Activated T-cell treated with anti-CD3 and anti-CD28 coated beads, Interleukin-2, amount 50 U/mL, for 72 hours (primary cell): ENCODE measurements around the gene ABLIM1. TPM values are rescaled to one million over a fixed set of nuclear protein-coding genes. Genes with fewer than 3 reads are reported as not detected.

Experiments
- ATAC-seq, 2 donors: fragments of 150-1000 bp; cut with Tn5 transposase; replicated peaks in 1 of 2; 2 replicates each; pipeline ENCODE4 v1.10.0; 2021; ENCODE audit warnings: moderate library complexity in 2 of 2, mild to moderate bottlenecking in 1 of 2
- DNase-seq, 2 donors: peaks; one replicate each; pipeline ENCODE4 v3.0.0; 2021 to 2022; ENCODE audit warnings: mixed read lengths in 1 of 2
- H3K27ac Mint-ChIP-seq: one replicate; pipeline ENCODE4 v1.8.0; 2022; ENCODE audit warnings: mild to moderate bottlenecking, moderate library complexity, mixed read lengths
- H3K27me3 Mint-ChIP-seq: one replicate; pipeline ENCODE4 v1.8.0; 2022; ENCODE audit warnings: low read depth, mixed read lengths
- H3K36me3 Mint-ChIP-seq, 2 donors: one replicate each; pipeline ENCODE4 v1.8.0; 2022; ENCODE audit warnings: mixed read lengths in 2 of 2, mild to moderate bottlenecking in 1 of 2; ENCODE audit not compliant: insufficient read depth in 2 of 2
- H3K4me1 Mint-ChIP-seq: one replicate; pipeline ENCODE4 v1.8.0; 2022; ENCODE audit warnings: low read depth, mixed read lengths
- H3K4me3 Mint-ChIP-seq, 2 donors: one replicate each; pipeline ENCODE4 v1.8.0; 2022; ENCODE audit warnings: mild to moderate bottlenecking in 2 of 2, mixed read lengths in 2 of 2, moderate library complexity in 2 of 2
- H3K9me3 Mint-ChIP-seq, 2 donors: one replicate each; pipeline ENCODE4 v1.8.0; 2022; ENCODE audit warnings: mixed read lengths in 2 of 2
- total RNA-seq, 2 donors: library from RNA; stranded (reverse); gene quantifications; one replicate each; pipeline ENCODE4 v1.2.3, GENCODE V29; 2022

Gene ABLIM1
- total RNA-seq, 2 donors from 2014 or later = 186 to 219 TPM

DNA sequence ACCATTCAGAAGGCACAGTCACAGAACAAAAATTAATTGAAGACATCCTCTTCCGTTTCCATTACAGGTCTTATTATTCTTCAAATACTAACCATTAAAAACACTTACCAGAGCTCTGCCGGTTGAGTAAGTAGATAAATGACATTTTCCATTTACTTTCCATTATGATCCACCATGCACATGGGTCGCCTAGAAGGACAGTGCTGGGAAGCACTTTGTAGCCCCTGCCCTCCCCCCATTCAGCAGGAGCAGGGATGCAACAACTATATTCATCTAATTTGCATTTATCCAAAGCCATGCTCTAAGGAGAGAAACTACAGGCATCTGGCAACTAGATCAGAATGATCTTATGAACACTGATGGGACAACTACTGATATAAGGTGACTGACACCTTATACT is 177.0 kb downstream of the ABLIM1 start:
- H3K27me3 Mint-ChIP-seq = no peaks in the 10 kb centered on the region
- no peak for ATAC-seq
- peaks cover 13 to 27% of the 10 kb centered on the region in 2 donors for H3K36me3 Mint-ChIP-seq
- H3K4me3 Mint-ChIP-seq = peak overlapping the region in 1 of 2 donors; percentile 15
- H3K9me3 Mint-ChIP-seq = no peaks in the 10 kb centered on the region
- H3K27ac Mint-ChIP-seq = peak overlapping the region; percentile 25
- H3K4me1 Mint-ChIP-seq = peaks cover 45% of the 10 kb centered on the region
- no peak for DNase-seq

DNA sequence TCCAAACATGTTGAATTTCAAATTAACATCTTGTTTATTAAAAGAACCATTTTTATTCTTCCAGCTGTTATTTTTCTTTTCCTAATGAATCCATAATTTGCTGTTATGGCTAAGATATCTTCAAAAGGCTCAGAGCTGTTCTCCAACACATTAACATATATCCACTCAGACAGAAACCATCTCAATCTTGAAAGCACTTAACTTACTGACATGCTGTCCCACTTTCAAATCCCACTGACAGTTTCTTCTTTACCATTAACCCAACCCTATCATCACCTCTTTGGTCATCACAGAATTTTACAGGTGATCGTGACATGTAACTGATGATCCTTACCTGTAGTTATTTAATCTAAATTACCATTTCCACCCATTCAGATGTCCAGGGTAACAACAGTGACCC is 178.2 kb downstream of the ABLIM1 start:
- Mint-ChIP-seq H3K27ac (peak overlapping the region; percentile 25), H3K4me3 (peak overlapping the region in 1 of 2 donors; percentile 15), H3K36me3 (peaks cover 6 to 19% of the 10 kb centered on the region in 2 donors), H3K27me3 (no peaks in the 10 kb centered on the region), H3K4me1 (peaks cover 53% of the 10 kb centered on the region), H3K9me3 (no peaks in the 10 kb centered on the region)
- DNase-seq (no peak), ATAC-seq (no peak)

DNA sequence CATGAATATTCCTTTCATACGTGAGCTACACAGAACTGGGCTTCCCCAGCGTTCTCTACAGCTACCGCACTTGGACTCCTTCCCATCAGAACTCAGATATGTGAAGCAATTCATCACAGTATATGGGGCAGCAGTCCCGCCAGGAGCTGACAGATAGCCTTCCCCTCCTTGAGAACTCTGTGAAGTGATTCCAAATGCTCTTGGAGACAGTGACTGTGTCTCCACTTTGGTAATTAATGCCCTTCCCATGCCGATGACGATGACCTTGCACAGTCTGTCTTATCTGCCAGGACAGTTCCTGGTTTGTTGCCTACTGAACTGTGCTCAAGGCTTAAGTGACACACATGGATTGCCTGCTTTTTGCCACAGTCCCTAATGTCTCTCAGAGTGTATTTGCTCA is 178.8 kb downstream of the ABLIM1 start:
- H3K4me1 Mint-ChIP-seq = peaks cover 48% of the 10 kb centered on the region
- H3K4me3 Mint-ChIP-seq = no peak overlapping the region
- ATAC-seq (no peak), DNase-seq (no peak)
- H3K27ac Mint-ChIP-seq = peak overlapping the region; percentile 43
- H3K9me3 Mint-ChIP-seq = no peaks in the 10 kb centered on the region
- H3K36me3 Mint-ChIP-seq = peaks cover 3 to 14% of the 10 kb centered on the region in 2 donors
- no peaks in the 10 kb centered on the region for H3K27me3 Mint-ChIP-seq

DNA sequence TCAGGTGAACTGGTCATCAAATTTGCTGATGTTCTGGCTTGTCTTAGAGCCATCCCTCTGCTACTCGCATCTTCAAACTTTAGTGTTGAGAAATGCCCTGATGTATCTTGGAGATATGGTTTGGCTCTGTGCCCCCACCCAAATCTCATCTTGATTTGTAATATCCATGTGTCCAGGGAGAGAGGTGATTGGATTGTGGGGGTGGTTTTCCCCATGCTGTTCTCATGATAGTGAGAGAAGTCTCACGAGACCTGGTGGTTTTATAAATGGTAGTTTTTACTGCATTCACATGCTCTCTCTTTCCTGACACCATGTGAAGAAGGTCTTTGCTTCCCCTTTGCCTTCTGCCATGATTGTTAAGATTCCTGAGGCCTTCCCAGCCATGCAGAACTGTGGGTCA is 179.8 kb downstream of the ABLIM1 start:
- H3K27me3 Mint-ChIP-seq = no peaks in the 10 kb centered on the region
- H3K4me1 Mint-ChIP-seq = peaks cover 48% of the 10 kb centered on the region
- peaks cover 3 to 8% of the 10 kb centered on the region in 2 donors for H3K36me3 Mint-ChIP-seq
- no peaks in the 10 kb centered on the region for H3K9me3 Mint-ChIP-seq
- no peak overlapping the region for H3K27ac Mint-ChIP-seq
- no peak for DNase-seq
- no peak overlapping the region for H3K4me3 Mint-ChIP-seq
- ATAC-seq = no peak

DNA sequence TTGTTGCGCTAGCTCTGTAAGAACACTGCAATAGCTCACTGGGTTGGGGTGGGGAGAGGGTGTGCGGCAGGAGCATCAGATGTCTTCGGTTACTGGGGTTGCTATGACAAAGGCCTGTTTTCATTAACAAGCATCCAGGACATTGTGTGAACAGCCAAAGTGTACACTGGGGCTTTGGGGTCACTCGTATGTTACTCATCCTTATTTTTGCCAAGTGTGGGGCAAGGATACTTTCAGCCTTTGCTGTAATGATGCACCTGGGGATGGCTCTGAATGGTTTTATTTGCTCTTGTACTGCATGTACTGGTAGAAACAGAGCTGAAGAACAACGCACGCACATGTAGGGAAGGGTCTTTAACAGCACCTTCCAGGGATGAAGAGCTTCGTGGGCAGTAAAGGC is 180.8 kb downstream of the ABLIM1 start:
- DNase-seq = no peak
- H3K27me3 Mint-ChIP-seq = no peaks in the 10 kb centered on the region
- no peak for ATAC-seq

DNA sequence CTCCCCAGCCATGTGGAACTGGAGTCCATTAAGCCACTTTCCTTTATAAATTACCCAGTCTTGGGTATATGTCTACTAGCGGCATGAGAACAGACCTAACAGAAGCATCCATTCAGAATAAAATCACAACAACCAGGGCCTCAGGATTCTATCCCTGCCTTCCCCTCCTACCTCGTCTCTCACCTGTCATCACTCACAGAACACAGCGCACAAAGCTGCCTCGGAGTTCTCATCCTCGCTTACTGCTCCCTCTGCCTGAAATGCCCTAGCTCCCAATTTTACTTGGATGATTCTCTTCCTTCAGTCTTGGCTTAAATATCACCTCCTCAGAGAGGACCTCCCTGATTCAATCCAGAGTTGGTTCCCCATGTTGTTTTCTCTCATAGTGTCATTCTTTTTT is 183.1 kb downstream of the ABLIM1 start:
- Mint-ChIP-seq H3K4me3 (no peak overlapping the region), H3K27ac (peak overlapping the region; percentile 8), H3K9me3 (no peaks in the 10 kb centered on the region), H3K36me3 (peaks cover 4 to 7% of the 10 kb centered on the region in 2 donors), H3K4me1 (peaks cover 48% of the 10 kb centered on the region), H3K27me3 (no peaks in the 10 kb centered on the region)
- ATAC-seq (no peak), DNase-seq (no peak)

More for the DNA sequence above, 180.8 kb downstream of the ABLIM1 start:
- Mint-ChIP-seq H3K9me3 (no peaks in the 10 kb centered on the region), H3K27ac (no peak overlapping the region), H3K4me3 (no peak overlapping the region), H3K36me3 (peaks cover 5 to 8% of the 10 kb centered on the region in 2 donors), H3K4me1 (peaks cover 54% of the 10 kb centered on the region)

DNA sequence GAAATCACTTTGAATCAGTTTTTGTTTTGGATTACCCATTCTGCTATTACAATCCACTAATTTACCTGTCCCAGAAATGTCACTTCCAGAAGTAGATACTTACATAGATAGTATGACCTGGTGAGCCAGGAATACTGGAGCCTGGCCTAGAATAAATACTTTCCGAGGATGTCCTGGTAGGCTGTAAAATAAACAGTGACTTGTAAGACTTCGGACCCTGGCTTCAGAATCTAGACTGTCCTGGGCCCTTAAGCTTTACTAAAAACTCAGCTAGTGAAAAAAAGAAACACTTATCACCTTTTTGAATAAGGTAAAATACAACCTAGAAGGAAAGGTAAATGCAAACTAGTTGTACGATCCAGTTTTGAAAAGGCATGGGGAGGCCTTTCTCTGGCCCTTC is 184.3 kb downstream of the ABLIM1 start:
- Mint-ChIP-seq H3K4me1 (peaks cover 39% of the 10 kb centered on the region), H3K27me3 (no peaks in the 10 kb centered on the region), H3K9me3 (no peaks in the 10 kb centered on the region), H3K4me3 (no peak overlapping the region), H3K36me3 (peaks cover 6 to 10% of the 10 kb centered on the region in 2 donors), H3K27ac (no peak overlapping the region)
- no peak for DNase-seq
- no peak for ATAC-seq

DNA sequence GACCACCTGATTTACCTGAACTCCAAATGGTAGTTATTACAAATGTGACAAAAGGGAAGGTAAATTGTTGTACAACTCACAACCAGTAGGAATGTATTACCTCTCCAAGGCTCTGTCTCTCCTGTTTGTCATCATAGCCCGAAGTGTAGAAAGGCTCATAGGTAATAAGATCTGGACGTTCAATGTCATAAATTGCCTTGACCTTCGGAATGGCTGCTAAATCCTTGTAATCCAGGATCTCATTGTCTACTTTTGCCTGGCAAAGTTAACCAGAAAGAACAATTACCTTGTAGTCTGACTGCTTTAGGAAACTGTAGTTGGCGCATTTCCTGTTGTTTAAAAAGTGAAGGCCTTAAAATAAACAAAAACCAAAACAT is 185.2 kb downstream of the ABLIM1 start:
- DNase-seq (no peak), ATAC-seq (no peak)
- Mint-ChIP-seq H3K36me3 (peaks cover 6 to 13% of the 10 kb centered on the region in 2 donors), H3K4me3 (no peak overlapping the region), H3K27ac (peak overlapping the region; percentile 10), H3K4me1 (peaks cover 38% of the 10 kb centered on the region), H3K9me3 (no peaks in the 10 kb centered on the region), H3K27me3 (no peaks in the 10 kb centered on the region)

DNA sequence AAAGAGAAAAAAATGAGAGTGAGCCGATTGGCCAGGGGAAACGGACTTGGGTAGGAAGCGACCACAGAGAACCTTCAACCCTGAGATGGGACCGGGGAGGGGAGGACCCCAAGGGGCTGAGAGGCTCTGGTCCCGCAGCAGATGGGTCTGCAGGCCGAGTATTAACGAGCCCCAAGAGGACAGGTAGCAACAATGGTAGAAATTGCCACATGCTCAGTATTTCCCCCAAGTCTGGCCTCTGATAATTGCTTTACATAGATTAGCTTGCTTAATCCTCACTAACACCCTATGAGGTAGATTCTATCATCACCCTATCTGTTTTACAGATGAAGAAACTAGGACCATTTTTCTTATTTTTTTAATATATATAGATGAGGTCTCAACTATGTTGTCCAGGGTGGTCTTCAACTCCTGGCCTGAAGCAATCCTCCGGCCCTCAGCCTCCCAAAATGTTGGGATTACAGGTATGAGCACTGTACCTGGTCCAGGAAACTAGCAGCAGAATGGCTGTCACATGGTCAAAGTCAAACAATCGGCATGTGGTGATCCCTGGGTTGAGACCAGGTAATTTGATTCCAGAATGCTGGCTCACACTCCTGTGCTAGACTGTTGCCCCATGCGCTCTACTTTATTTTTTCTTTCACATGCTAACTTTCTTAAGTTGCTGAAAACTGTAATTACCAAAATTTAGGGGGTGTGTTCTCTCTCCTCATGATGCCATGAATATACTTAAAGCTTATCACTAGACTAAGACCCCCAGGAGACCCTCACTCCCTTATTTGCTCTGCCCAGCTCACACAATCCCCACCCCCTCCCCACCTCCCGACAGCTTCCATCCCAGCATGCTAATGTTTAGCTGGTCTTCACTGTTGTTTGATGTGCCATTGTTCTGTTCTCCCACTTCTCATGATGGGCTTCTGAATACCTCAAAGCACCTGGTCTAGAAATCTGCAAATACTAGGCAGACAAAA is 185.9 kb downstream of the ABLIM1 start:
- Mint-ChIP-seq H3K27ac (peak overlapping the region; percentile 48), H3K9me3 (no peaks in the 10 kb centered on the region), H3K4me1 (peaks cover 32% of the 10 kb centered on the region), H3K4me3 (no peak overlapping the region), H3K27me3 (no peaks in the 10 kb centered on the region), H3K36me3 (peaks cover 6 to 15% of the 10 kb centered on the region in 2 donors)
- DNase-seq (no peak), ATAC-seq (no peak)

DNA sequence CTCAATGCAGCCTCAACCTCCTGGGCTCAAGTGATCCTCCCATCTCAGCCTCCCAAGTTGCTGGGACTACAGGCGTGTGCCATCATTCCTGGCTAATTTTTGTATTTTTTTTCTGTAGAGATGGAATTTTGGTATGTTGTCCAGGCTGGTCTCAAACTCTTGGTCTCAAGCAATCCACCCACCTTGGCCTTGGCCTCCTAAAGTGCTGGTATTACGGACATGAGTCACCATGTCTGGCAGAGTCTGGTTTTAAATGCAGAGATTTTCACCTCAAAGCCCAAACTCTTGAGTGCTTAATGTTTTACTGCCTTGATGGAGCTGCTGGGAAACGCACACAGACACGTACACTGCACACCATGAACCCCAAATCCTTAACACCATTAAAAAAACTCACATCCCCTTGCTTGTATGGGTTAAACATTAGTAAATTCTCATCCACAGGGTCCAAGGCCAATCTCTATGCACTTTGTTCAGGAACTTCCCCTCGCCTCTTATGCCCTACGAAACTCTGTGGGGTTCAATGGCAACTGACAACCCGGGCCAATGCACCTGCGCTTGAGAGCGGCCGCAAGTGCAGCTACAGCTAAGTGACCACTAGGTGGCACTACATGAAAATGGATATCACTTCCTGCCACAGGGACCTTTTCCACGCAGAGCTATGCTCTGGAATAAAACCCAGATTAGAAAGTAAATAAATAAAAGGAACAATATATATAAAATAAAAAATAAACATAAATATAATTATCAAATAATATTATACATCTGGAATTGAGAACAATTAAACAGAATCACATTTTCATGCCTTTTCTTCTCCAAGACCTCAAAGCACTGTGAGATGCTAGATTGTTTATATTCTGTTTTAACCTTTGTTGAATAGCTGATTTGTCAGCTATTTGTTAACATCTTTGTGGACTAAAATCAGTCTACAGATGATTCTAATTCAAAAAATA is 186.8 kb downstream of the ABLIM1 start:
- peak overlapping the region; percentile 74 for H3K27ac Mint-ChIP-seq
- H3K27me3 Mint-ChIP-seq = no peaks in the 10 kb centered on the region
- peaks cover 26% of the 10 kb centered on the region for H3K4me1 Mint-ChIP-seq
- no peaks in the 10 kb centered on the region for H3K9me3 Mint-ChIP-seq
- peaks cover 6 to 15% of the 10 kb centered on the region in 2 donors for H3K36me3 Mint-ChIP-seq
- peak; percentile 81 to 88 for ATAC-seq
- no peak overlapping the region for H3K4me3 Mint-ChIP-seq
- peak; percentile 64 to 66 for DNase-seq

DNA sequence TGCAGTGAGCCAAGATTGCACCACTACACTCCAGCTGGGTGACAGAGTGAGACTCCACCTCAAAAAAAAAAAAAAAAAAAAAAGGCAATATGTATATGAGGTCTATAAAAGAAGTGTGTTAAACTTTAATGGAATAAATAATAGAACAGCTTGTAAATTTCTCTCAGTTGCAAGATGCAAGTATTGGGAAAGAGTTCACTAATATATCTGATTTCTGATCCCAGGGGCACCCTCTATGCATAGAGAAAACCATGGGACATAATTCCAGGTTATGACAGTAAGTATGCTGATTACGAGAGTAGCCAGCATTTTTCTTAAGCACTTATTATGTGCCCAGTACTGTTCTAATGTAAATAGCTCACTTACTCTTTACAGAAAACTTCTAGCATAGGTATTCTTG is 187.7 kb downstream of the ABLIM1 start:
- Mint-ChIP-seq H3K4me1 (peaks cover 19% of the 10 kb centered on the region), H3K27me3 (no peaks in the 10 kb centered on the region), H3K36me3 (peaks cover 6 to 16% of the 10 kb centered on the region in 2 donors), H3K4me3 (no peak overlapping the region), H3K9me3 (no peaks in the 10 kb centered on the region), H3K27ac (no peak overlapping the region)
- DNase-seq (no peak), ATAC-seq (no peak)

DNA sequence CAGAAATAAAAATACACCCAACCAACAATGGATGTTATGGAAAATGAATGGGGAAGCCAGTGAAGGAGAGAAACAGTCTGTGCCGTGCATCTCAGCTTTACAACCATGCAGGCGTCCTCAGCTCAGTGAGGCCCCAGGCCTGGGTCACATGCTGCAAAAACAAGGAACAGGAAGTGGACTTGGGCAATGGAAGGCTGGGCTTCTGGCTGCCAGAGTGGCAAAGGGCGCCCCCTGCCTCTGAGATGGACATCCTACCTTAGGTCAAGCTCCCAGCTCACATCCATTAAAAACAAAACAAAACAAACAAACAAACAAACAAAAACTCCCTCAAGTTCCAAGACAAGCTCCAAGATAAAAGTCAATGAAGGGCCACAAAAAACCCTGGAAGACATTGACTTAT is 199.1 kb downstream of the ABLIM1 start:
- H3K27me3 Mint-ChIP-seq = no peaks in the 10 kb centered on the region
- peak; percentile 25 to 45 for ATAC-seq
- H3K36me3 Mint-ChIP-seq = peaks cover 3 to 15% of the 10 kb centered on the region in 2 donors
- peak; percentile 31 to 37 for DNase-seq
- peaks cover 13% of the 10 kb centered on the region for H3K4me1 Mint-ChIP-seq
- no peaks in the 10 kb centered on the region for H3K9me3 Mint-ChIP-seq
- H3K4me3 Mint-ChIP-seq = no peak overlapping the region
- H3K27ac Mint-ChIP-seq = peak overlapping the region; percentile 77
